Vagina (tissue), 2 donors: Measurements from ENCODE around the gene TRMT5.

Experiments
- POLR2A ChIP-seq, 2 donors: fragments of 450-650 bp; IDR thresholded peaks; one replicate each; pipeline ENCODE4 v1.6.1; 2017; ENCODE audit warnings: antibody characterized with exemption in 2 of 2, mild to moderate bottlenecking in 2 of 2, moderate library complexity in 2 of 2
- POLR2AphosphoS5 ChIP-seq, 2 donors: sonication (generic); formaldehyde crosslinking; IDR thresholded peaks; one replicate each; pipeline ENCODE4 v1.9.0; 2017; ENCODE audit warnings: antibody characterized with exemption in 2 of 2, mild to moderate bottlenecking in 2 of 2, low read depth in 1 of 2; ENCODE audit not compliant: insufficient read depth in 1 of 2
- TF ChIP-seq, protein P1 (sequence below), 3 experiments: fragments of 450-650 bp in 2 of 3; fragments of 200-600 bp in 1 of 3; sonication (generic) in 1 of 3; IDR thresholded peaks; one replicate each; pipeline ENCODE4 v1.5.1; 2017 to 2019; ENCODE audit warnings: antibody characterized with exemption in 3 of 3, mild to moderate bottlenecking in 2 of 3, moderate library complexity in 2 of 3

DNA sequence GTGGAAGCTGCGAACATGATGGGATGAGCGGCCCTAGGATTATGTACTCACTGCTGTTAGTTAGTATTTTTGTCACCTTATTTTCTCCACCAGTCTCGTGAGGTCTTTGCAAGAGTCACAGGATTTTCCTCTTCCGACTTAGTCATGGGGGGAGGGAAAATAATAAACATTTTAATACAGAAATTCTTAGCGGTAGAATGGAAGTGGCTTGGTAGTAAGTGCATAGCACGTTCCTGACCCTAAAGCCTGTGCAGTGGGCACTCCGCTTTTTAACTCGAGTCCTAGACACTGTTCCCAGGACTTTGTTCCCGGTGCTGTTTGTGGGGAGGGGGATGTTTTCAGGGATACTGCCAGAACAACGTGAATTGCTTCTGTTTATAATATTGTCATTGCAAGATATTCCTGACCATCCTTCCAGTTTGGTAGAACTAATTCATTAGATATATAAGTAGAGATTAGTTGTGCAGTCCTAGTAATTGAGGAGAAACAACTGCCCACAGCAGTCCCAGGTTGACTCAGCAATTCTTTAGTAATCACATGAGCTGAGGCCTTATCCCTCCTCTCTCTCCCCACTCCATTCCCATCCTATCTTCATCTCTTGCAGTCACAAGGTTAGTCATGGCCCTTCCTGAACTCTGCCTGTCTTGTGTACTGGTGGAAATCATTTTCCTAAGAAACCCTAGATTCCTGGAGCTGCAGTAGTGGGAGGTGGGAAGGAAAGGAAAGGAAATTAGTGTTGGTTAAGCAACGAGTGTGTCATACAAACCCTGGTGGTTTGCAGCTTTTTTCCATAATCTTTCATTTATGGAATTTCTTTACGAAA is 965 bp upstream of the TRMT5 start:
- TF ChIP-seq, protein P1, sequence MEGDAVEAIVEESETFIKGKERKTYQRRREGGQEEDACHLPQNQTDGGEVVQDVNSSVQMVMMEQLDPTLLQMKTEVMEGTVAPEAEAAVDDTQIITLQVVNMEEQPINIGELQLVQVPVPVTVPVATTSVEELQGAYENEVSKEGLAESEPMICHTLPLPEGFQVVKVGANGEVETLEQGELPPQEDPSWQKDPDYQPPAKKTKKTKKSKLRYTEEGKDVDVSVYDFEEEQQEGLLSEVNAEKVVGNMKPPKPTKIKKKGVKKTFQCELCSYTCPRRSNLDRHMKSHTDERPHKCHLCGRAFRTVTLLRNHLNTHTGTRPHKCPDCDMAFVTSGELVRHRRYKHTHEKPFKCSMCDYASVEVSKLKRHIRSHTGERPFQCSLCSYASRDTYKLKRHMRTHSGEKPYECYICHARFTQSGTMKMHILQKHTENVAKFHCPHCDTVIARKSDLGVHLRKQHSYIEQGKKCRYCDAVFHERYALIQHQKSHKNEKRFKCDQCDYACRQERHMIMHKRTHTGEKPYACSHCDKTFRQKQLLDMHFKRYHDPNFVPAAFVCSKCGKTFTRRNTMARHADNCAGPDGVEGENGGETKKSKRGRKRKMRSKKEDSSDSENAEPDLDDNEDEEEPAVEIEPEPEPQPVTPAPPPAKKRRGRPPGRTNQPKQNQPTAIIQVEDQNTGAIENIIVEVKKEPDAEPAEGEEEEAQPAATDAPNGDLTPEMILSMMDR (IDR thresholded peaks at IDR 0.05): no peak
- no peak for TF ChIP-seq POLR2A (IDR thresholded peaks at IDR 0.05)
- TF ChIP-seq POLR2AphosphoS5 (IDR thresholded peaks at IDR 0.05; ENCODE audit: insufficient read depth in 1 of 2, low read depth in 1 of 2): no peak
